ENCODE data around the gene TNFRSF1B.
A peak's percentile ranks its signal among the peaks of the same experiment; 100 is the strongest.

The TNFRSF1B gene

DNA sequence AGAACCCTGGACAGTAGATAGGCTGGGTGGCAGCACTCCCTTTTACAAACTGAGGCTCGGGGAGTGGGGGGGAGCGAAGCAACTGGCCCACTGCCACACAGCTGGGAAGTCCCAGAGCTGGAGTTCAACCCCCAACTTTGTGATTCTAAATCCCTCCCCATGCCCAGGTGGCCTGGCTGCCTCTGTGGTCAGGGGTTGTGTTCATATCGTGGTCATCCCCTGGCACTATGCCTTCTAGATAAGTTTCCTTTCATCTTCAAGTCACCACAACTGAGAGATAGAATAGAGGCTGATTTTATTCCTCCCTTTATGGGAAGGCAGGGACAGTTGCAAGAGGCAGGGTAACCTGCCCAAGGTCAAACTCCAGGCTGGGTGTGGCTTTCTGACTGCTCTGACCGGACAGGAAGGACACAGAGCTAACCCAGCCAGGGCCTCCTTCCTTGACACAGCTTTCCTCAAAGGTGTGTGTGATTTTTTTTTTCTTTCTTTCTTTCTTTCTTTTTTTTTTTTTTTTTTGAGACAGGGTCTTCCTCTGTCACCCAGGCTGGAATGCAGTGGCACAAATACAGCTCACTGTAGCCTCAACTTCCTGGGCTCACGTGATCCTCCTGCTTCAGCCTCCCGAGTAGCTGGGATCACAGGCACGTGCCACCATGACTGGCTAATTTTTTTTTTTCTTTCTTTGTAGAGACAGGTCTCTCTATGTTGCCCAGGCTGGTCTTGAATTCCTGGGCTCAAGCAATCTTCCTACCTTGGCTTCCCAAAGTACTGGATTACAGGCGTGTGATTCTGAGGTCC lies 18.4 kb upstream of the TNFRSF1B start:
- Mint-ChIP-seq H3K27me3 (ENCODE audit: low read depth, poor library complexity) (peaks cover 6% of the 10 kb centered on the region), H3K27ac (no peak overlapping the region), H3K36me3 (ENCODE audit: low read depth) (no peaks in the 10 kb centered on the region), H3K4me3 (no peak overlapping the region), H3K4me1 (peaks cover 24% of the 10 kb centered on the region), H3K9me3 (peaks cover 5% of the 10 kb centered on the region)
- no peak for DNase-seq
- TF ChIP-seq, protein P1, sequence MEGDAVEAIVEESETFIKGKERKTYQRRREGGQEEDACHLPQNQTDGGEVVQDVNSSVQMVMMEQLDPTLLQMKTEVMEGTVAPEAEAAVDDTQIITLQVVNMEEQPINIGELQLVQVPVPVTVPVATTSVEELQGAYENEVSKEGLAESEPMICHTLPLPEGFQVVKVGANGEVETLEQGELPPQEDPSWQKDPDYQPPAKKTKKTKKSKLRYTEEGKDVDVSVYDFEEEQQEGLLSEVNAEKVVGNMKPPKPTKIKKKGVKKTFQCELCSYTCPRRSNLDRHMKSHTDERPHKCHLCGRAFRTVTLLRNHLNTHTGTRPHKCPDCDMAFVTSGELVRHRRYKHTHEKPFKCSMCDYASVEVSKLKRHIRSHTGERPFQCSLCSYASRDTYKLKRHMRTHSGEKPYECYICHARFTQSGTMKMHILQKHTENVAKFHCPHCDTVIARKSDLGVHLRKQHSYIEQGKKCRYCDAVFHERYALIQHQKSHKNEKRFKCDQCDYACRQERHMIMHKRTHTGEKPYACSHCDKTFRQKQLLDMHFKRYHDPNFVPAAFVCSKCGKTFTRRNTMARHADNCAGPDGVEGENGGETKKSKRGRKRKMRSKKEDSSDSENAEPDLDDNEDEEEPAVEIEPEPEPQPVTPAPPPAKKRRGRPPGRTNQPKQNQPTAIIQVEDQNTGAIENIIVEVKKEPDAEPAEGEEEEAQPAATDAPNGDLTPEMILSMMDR (IDR thresholded peaks at IDR 0.05): no peak

DNA sequence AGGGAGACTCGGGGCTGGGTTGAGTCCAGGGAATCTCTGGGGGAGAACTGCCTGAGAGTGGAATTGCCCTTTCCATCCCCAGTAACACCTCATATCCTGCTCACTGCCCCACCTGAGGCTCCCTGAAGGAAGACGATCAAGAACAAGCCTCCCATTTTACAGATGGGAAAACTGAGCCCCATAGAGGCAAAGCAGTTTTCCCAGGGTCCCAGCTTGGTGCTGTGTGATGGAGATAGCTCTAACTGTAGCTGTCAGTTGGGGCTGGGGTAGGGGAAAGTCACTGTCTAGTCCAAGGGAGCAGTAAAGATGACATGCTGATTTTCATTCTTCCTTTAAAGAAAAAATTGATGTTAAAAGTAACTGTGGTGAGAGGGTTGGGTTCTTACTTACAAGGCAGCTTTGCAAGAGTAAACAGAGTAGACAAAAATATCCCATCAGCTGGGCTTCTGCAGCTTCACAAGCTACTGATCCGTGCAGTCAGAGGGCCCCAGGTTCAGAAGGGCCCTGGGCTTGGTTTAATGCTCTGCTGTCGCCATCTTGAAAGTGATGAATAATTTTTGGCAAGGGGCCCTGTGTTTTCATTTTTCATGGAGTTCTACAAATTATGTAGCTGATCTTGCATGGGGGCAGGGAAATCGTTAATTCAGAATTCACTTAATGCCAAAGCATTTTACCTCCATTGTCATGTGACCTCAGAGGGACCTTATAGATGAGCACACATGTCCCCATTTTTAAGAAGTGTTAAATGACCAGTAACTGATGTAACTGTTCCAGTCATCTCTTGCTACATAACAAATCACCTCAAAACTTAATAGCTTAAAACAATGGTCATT lies 17.6 kb upstream of the TNFRSF1B start:
- Mint-ChIP-seq H3K27me3 (ENCODE audit: low read depth, poor library complexity) (peaks cover 3% of the 10 kb centered on the region), H3K36me3 (ENCODE audit: low read depth) (no peaks in the 10 kb centered on the region), H3K9me3 (peaks cover 5% of the 10 kb centered on the region), H3K27ac (peak overlapping the region; percentile 66), H3K4me3 (no peak overlapping the region), H3K4me1 (peaks cover 22% of the 10 kb centered on the region)
- no peak for DNase-seq
- TF ChIP-seq, protein P1 (IDR thresholded peaks at IDR 0.05): no peak

DNA sequence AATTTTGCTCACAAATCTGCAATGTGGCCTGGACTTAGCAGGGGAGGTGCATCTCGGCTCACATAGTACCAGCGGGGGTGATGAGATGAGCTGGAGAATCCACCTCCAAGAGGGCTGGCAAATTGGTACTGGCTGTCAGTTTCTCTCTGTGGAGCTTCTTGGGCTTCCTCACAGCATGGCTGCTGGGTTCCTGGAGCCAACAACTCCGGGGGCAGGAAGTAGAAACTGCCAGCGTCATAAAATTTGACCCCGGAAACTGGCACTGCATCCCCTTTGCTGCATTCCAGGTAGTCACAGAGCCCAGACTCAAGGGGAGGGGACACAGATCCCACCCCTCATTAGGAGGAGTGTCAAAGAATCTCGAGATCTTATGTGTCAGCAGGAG lies 17.0 kb upstream of the TNFRSF1B start:
- Mint-ChIP-seq H3K9me3 (peaks cover 5% of the 10 kb centered on the region), H3K4me1 (peaks cover 23% of the 10 kb centered on the region), H3K36me3 (ENCODE audit: low read depth) (no peaks in the 10 kb centered on the region), H3K4me3 (no peak overlapping the region), H3K27me3 (ENCODE audit: low read depth, poor library complexity) (peaks cover 3% of the 10 kb centered on the region), H3K27ac (peak overlapping the region; percentile 66)
- TF ChIP-seq, protein P1 (IDR thresholded peaks at IDR 0.05): no peak
- no peak for DNase-seq

DNA sequence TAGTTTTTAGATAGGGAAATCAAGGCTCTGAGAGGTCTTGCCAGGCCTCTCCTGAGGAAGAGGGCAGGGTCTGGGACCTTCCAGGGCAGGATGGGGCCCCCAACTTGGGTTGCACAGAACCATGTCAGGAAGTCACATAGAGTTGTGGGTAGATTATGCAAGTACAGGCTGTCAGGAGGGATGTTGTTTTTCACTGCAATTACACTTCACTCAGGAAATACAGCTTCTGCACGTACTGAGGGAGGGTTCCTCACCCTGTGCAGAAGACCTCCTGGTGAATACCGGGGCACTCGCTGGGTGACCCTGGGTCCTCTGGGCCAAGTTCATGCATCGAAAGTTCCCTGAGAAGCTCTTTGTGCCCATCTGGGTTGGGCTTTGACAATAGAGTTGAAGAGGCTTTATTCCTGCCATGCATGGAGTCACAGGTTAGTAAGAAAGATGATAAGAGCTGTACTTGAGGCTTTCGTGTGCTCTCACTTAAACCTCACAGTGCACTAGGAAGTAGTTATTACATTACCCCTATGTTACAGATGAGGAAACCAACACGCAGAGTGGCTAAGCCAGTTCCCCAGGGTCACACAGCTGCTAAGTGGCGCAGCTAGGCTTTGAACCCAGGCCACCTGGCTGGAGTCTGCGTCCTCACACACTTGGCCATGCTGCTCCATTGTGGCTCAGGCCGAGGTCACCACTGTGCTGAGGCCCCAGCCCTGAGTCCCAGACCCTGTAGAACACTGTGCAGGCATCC lies 16.2 kb upstream of the TNFRSF1B start:
- TF ChIP-seq, protein P1 (IDR thresholded peaks at IDR 0.05): no peak
- Mint-ChIP-seq H3K27me3 (ENCODE audit: low read depth, poor library complexity) (peaks cover 3% of the 10 kb centered on the region), H3K27ac (no peak overlapping the region), H3K36me3 (ENCODE audit: low read depth) (no peaks in the 10 kb centered on the region), H3K4me1 (peaks cover 26% of the 10 kb centered on the region), H3K9me3 (peaks cover 5% of the 10 kb centered on the region), H3K4me3 (no peak overlapping the region)
- no peak for DNase-seq

DNA sequence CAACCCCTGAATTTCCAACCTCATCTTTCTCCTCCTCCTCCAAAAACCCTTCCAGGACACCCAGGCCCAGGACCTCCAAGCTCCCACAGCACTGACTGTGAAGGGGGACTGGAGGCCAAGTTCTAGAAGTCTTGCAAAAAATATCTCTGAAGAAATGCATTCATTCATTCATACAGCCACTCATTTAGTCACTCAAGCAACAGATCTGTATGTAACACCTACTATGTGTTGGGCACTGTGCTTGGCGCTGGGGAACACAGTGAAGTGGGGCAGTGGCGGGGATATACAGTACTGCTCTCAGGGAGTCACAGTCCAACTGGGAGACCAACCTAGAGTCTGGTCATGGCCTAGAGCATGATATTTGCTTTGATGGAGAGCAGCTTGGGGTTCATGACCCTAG lies 15.3 kb upstream of the TNFRSF1B start:
- Mint-ChIP-seq H3K27ac (peak overlapping the region; percentile 68), H3K4me3 (no peak overlapping the region), H3K9me3 (peaks cover 5% of the 10 kb centered on the region)

More for the DNA sequence above, 15.3 kb upstream of the TNFRSF1B start:
- DNase-seq: no peak
- Mint-ChIP-seq H3K4me1 (peaks cover 24% of the 10 kb centered on the region), H3K27me3 (ENCODE audit: low read depth, poor library complexity) (peaks cover 3% of the 10 kb centered on the region), H3K36me3 (ENCODE audit: low read depth) (no peaks in the 10 kb centered on the region)
- TF ChIP-seq, protein P1 (IDR thresholded peaks at IDR 0.05): no peak
